Stimulated activated CD4-positive, alpha-beta T cell treated with anti-CD3 and anti-CD28 coated beads, Interleukin-4, amount 100 ng/mL, for 4 hours (primary cell): ENCODE measurements around the gene FLYWCH1.

Source experiments
- DNase-seq, 2 experiments: peaks; one replicate each; pipeline ENCODE4 v3.0.0-alpha.2; 2020

FLYWCH1 gene

DNA sequence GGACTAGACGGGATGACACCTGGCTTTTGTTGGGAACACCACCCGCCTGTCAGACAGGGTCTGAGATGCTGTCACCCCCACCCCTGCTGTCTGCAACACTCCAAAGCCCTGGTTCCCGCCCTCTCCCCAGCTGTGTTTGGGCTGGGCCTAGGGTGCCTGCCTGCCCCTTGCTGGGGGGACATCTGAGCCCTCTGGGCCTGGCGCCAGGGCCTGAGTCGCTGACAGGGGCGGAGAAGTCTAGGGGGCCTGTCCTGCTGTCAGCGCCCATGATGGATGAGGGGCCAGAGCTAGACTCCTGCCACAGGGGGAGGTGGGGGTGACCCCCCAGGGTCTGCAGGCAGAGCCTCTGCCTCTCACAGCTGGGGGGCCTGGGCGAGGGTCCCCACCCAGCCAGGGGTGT, 76.1 kb downstream of the FLYWCH1 start:
- no peak for DNase-seq

DNA sequence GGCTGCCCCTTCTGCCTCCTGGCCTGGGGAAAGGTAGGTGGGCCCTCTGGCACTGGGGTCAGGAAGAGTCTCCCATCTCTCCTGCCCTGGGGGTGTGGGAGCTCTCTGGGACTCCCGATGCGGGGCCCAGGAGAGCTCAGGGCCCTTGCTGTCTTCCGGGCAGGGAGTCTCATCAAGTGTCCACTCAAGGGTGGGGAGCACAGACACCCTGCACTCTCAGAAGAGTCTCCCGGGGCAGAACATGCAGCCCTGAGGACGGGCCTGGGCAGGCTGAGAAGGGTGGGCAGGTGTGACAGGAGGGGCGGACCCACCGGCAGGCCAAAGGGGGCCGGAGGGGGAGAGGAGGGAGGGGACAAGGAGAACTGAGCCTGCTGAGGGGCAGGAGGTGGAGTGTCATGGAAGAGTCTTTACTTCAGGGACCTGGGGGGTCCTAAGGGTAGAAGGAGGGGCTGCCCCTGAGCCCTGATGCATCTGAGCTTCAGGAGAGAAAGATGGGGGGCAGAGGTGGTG, 76.9 kb downstream of the FLYWCH1 start:
- DNase-seq, result no peak

DNA sequence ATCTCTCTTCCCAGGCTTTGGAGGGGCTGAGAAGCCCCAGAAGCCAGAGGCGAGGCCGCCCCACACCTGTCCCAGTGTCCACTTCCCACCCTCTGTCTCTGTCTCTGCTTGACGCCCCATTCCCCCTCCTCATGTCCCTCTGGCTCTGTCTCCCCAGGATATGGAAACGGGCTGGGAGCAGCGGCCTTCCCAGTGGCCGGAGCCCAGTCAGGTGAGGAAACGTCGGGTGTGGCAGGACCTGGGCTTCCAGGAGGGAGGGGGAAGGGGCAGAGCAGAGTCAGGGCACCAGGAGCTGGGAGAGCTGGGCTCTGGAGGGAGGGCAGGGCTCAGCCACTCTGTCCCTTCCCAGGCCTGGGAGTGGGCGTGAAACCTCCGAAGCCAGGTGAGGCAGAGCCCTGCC, 79.2 kb downstream of the FLYWCH1 start:
- DNase-seq, result no peak

DNA sequence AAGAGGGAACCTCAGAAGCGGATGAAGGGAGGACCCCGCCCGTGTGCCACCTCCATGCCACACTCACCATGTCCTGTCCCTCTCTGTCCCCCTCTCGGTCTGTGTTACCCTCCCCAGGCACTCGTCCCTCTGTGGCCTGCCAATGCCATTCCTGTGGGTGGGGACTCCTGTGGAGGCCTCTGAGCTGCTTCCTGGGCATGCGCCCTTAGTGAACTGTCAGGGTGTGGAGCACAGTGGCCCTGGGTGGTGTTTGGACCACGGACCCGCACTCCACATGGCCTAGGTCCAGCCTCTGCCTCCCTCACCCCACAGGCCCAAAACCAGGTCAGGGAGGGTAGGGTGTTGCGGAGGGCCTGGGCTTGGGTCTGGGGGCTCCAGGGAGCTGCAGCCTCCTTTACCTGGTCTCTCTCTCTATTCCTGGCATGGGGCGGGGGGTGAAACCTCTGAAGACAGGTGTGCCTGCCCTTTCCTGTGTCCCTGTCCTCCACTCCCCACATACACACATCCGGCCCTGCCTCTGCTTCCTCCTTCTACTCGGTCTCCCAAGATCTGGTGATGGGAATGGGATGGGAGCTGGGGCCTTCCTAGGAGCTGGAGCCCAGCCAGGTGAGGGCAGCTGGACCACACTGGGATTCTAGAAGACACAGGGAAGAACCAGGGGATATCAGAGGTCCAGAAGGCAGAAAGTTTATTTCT, 80.0 kb downstream of the FLYWCH1 start:
- no peak for DNase-seq

DNA sequence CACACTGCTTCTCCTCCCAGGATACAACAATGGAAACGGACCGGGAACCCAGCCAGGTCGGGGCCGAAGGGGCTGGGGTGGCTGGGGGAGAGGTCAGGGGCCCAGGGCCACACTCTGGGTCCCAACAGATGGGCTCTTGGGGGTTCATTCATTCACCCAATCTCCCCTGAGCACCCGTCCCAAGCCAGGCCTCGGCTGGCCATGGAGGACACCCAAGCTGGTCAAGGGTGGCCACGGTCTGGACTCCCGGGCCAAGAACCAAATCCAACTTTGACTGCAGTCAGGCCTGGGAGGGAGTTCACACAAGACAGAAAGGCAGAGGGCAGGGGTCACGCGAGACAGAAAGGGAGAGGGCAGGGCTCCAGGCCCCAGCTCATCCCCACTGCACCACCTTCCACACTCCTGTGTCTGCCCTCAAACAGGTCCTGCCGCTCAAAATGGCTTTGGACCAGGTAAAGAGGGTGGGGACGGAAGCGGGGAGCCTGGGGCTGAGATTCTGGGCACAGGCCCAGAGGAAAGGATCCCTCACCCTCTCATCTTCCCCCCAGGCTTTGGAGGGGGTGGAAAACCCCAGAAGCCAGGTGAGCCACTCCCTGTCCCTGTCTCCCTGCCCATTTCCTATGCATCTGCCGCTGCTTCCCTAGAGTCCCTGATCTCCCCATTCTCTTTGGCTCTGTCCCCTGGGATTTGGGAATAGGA, 80.8 kb downstream of the FLYWCH1 start:
- no peak for DNase-seq

DNA sequence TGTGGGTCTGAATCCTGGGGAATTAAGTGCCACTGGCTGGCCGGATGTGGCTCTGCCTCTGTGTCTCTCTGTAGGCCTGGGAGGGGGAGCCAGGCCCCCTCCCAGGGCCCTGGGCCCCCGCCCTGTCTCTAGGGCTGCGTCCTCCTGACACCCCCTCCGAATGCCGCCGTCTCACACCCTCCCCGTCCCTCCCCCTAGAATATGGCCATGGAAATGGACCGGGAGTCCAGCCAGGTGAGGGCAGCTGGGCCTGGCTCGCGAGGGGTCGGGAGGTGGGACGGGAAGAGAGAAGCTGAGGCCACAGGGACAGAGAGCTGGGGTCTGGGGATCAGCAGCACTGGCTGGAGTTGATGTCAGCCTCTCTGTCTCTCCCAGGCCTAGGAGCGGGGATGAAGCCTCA, 84.6 kb downstream of the FLYWCH1 start:
- DNase-seq, result no peak

DNA sequence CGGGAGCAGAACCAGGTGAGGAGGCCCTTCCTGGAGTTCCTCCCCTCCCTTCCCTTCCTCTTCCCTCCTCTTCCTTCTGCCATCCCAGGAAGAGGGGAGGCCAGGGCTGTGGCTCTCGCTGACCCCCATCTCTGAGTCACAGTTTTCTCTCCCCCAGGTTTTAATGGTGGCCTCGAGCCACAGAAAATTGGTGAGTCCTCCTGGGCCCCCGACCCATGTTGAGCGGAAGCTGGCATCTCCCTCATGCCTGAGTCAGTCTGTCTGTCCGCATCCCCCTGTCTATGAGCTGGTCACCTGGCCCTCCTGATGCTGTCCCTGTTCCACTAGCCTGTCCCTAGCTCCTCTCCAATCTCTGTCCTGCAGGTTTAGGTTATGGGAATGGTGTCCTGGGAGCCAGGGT, 88.2 kb downstream of the FLYWCH1 start:
- DNase-seq, result no peak

DNA sequence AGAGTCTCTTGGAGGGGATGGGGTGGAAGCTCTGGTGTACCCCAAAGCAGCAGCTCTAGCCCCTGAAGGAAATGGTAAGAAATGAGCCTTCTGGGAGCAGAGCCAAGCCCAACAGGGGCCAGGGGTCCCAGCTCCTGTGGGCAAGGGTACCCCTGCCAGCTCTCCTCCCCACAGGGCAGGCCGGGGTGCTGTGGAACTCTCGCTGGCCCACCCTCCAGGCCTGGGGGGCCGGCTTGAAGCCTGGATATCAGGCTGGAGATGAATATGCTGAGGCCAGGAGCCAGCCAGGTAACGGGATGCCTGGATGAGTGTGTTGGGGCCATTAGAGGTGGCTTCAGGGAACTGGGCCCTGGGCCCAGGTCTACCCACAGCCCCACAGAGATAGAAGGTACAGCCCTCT, 88.8 kb downstream of the FLYWCH1 start:
- DNase-seq, result no peak
